SK-N-MC (cell line): ENCODE results near the gene ITPKB.

Experiments used
- DNase-seq: peaks from one replicate; pipeline ENCODE4 v3.0.0-alpha.2; 2011; ENCODE audit warnings: low read depth, low spot score
- H3K27ac ChIP-seq: fragments of 200-600 bp; sonication (generic); 2 replicates; pipeline ENCODE4 v1.5.1; 2016; ENCODE audit warnings: mixed run types
- H3K36me3 ChIP-seq: fragments of 200-600 bp; sonication (generic); 2 replicates; pipeline ENCODE4 v1.6.1; 2017; ENCODE audit warnings: antibody characterized with exemption, low read length, mixed read lengths; ENCODE audit not compliant: insufficient read depth
- H3K4me3 ChIP-seq: fragments of 200-600 bp; sonication (generic); 2 replicates; pipeline ENCODE4 v1.5.1; 2016
- H3K9ac ChIP-seq: fragments of 200-600 bp; sonication (generic); 2 replicates; pipeline ENCODE4 v1.8.0; 2017; ENCODE audit warnings: mixed run types, mixed read lengths; ENCODE audit not compliant: insufficient read length
- H3K9me3 ChIP-seq: fragments of 200-600 bp; sonication (generic); 2 replicates; pipeline ENCODE4 v1.6.1; 2017; ENCODE audit warnings: low read depth, mild to moderate bottlenecking, antibody characterized with exemption, low read length, moderate library complexity, mixed read lengths
- EZH2 ChIP-seq: fragments of 200-600 bp; sonication (generic); IDR thresholded peaks from one replicate; pipeline ENCODE4 v1.6.1; 2017; ENCODE audit warnings: antibody characterized with exemption
- FOXP2 ChIP-seq: optimal IDR thresholded peaks from 2 replicates; pipeline ENCODE3; 2011; ENCODE audit warnings: mild to moderate bottlenecking, moderate library complexity; ENCODE audit not compliant: insufficient read depth; ENCODE audit errors: extremely low read length, control extremely low read depth
- POLR2AphosphoS5 ChIP-seq: IDR thresholded peaks from 2 replicates; pipeline ENCODE4 v1.6.1; 2012; ENCODE audit warnings: mild to moderate bottlenecking, low read depth, low read length, borderline replicate concordance

The ITPKB gene

DNA sequence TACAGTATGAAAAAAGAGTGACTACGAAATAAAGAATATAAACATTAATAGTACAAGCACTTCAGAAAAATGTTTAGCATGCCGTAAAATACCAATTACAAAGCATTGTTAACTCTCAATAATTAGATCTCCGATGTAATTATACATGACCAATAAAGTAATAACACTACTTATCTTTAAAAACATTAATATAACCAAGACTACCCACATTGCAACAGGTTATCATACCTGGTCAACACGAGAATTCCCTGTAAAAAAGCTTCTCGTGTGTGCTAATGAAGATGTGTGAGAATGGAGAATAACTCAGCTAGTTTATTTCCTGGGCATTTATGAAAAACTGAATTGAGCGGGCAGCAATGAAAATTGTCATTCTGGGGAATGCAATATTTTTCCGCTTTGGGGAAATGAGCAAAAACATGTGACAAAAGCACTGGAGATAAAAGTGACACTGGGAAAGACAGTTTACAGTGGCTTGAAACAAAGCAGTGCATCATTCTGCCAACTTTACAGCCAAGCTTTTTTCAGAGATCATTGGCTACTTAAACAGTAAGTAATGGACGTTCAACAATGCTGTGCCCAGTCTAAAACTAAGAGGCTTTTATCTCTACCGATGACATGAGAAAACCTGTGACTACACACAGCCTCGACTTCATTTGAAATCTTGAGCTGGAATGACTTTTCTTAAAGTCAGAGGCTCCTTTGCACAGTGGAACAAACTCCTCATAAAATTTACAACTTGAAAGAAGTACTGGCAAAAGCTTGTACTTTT lies 34.7 kb downstream of the ITPKB start:
- Histone ChIP-seq H3K9ac (no peak overlapping the region), H3K27ac (peak overlapping the region; percentile 42), H3K36me3 (no peaks in the 10 kb centered on the region), H3K4me3 (peak overlapping the region; percentile 90), H3K9me3 (no peaks in the 10 kb centered on the region)
- no peak for TF ChIP-seq EZH2
- no peak for TF ChIP-seq FOXP2
- no peak for TF ChIP-seq POLR2AphosphoS5
- no peak for DNase-seq

DNA sequence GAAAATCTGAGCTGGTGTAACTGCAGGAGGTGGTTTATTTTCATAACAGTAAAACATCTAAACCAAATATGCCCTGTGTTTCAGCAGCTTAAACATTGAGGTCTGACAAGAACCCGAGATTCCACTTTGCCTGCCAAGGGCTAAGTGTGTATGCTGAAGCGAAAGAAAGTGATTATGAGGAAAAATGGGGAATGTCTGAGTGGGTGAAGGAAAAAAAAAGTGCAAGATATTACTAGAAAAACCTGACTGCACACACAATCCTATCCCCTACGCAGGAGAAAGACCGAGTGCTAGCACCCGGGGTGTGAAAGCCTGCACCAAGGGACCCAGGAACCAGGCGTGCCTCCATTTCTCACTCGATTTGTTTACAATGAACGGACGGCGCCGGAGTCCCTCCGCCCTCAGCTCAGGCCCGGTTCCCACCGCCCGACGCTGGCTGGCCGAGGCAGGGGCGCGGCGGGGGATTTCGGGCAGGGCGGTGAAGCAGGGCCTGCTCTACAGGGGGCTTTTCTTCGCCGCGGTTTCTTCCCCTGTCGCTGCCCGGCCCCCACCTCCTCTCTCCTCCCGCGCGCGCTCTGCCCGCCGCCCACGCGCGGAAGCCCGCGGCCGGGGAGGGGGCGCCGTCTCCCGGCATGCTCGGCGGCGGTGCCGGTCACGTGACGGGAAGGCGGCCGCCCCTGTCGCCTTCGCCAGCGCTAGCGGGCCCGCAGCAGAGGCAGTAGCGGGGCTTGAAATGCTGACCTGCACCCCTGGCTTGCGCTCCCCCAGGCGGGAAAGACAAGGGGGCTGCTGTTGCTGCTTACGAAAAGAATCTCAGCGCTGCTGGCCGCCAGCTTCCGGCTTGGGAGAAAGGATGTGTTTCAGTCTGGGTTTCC lies 35.9 kb downstream of the ITPKB start:
- DNase-seq: no peak
- Histone ChIP-seq H3K9ac (peak overlapping the region; percentile 95), H3K4me3 (peak overlapping the region; percentile 90), H3K9me3 (no peaks in the 10 kb centered on the region), H3K36me3 (no peaks in the 10 kb centered on the region), H3K27ac (peak overlapping the region; percentile 59)
- TF ChIP-seq EZH2 (no peak), POLR2AphosphoS5 (peak; percentile 83; the same call in 1 of the 2 replicates)

DNA sequence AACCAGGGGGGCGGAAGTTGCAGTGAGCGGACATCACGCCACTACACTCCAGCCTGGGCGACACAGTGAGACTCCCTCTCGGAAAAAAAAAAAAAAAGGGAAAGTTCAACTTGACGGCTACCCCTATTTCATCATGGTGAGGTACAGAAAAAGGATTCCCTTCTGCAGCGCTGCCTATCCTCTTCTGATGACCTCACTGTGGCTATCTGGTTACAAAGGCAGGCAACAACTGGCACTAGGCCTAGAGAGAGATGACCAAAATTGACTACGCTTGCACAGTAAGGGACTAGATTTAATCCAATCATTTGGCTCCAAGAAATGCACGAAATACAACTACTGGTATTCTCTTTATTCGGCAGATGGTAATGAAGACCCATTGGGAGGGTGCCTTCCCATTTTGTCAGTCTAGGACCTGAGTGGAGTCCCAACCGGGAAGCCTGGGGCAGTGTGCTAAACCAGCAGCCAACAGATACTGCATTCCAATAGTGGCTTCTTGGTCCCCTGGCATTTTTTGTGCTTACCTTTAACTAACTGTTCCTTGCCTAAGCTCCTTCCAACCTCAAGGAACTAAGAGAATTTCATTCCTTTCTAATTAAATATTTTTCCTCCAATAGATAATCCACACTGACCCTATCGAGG lies 36.6 kb downstream of the ITPKB start:
- H3K9ac ChIP-seq: peak overlapping the region; percentile 95
- no peaks in the 10 kb centered on the region for H3K9me3 ChIP-seq
- peak overlapping the region; percentile 59 for H3K27ac ChIP-seq
- peak overlapping the region; percentile 90 for H3K4me3 ChIP-seq
- TF ChIP-seq FOXP2 (no peak), POLR2AphosphoS5 (no peak), EZH2 (no peak)
- no peak for DNase-seq
- no peaks in the 10 kb centered on the region for H3K36me3 ChIP-seq

DNA sequence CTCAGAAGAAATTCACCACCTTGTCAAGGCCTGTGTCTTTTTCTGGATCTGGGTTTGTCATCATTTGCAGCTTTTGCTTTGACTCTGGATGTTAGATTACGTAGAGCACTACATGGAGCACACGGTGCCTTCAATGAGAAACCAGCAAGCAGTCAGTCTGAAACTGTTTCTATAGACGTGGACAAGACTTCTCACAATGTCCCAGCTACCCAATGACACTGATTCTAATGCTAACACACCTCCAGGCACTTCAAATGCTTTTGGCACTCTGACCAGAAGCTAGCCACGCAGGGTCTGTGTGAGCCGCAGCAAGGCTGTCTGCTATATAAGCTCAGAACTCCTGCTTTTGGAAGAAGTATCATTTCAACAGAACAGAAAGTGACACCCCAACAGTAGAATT lies 38.2 kb downstream of the ITPKB start:
- no peak overlapping the region for H3K27ac ChIP-seq
- H3K36me3 ChIP-seq: no peaks in the 10 kb centered on the region
- H3K9ac ChIP-seq: no peak overlapping the region
- H3K4me3 ChIP-seq: no peak overlapping the region
- no peaks in the 10 kb centered on the region for H3K9me3 ChIP-seq
- no peak for DNase-seq
- TF ChIP-seq FOXP2: no peak
- TF ChIP-seq EZH2: no peak
- TF ChIP-seq POLR2AphosphoS5: no peak

DNA sequence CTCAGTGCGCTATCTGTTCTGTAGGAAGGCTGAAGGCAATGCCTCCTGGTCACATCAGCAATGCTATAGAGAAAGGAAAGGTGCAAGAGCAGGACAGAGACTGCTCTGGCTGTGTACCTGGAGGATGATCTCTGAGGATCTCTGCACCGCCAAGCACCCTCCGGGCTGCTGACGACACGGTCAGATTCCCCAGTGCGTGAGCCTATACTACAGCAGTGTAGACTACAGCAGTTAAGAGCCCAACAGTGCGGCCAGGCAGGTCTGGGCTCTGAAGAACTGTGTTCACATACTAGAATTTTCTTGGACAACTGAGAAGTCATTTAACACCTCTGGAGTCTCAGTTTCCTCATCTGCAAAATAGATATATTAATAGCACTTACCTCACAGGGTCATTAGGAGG lies 39.9 kb downstream of the ITPKB start:
- TF ChIP-seq POLR2AphosphoS5 (no peak), FOXP2 (no peak), EZH2 (no peak)
- no peak overlapping the region for H3K27ac ChIP-seq
- H3K9me3 ChIP-seq: no peaks in the 10 kb centered on the region
- no peaks in the 10 kb centered on the region for H3K36me3 ChIP-seq
- DNase-seq: no peak
- no peak overlapping the region for H3K4me3 ChIP-seq
- no peak overlapping the region for H3K9ac ChIP-seq

DNA sequence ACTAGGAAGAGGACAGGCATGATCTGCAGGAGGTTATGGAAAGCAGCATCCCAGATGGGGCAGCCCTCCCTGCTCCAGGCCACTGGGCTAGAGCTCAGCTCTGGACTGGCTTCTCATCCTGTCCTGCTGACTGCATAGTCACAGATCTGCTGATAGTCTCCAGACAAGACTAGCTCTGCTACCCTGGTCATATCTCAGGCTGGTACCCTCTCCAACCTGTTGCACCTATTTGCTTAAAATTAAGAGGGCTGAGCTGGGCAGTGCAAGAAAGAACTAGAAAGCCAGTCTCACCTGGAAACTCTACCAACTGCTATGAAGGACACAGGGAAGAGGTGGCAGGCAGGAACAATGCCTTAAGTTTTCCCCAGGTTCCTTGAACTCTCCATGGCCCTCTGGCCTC lies 40.4 kb downstream of the ITPKB start:
- no peak overlapping the region for H3K9ac ChIP-seq
- DNase-seq: no peak
- no peak overlapping the region for H3K27ac ChIP-seq
- TF ChIP-seq POLR2AphosphoS5 (no peak), EZH2 (no peak), FOXP2 (no peak)
- no peaks in the 10 kb centered on the region for H3K36me3 ChIP-seq
- no peak overlapping the region for H3K4me3 ChIP-seq
- H3K9me3 ChIP-seq: no peaks in the 10 kb centered on the region

DNA sequence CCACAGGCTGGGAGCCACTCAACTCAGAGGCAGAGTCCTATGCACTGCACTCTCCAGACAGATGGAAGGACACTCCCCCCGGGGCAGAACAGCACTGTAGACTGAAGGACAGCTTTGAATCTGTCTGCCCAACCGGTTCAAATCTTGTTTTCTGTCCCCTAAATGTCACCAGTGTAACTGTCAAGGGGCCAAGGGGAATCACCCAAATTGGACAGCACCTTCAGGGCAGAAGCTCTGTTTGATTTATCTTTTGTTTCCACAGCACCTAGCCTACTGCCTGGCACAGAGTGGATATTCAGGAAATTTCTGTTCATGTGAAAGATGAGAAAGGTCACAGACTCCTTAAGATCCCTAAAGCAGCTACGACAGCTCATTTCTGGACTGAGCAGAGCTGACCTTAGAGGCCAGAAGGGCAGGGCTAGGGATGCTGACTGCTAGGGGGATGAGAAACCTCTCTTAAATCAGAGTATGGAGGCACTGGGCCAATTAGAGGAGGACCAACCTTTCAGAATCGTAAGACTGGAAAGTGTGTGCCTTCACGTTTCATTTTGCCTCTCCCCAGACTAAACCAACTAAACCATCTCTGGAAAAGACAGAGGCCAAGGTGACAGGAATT lies 41.0 kb downstream of the ITPKB start:
- no peaks in the 10 kb centered on the region for H3K9me3 ChIP-seq
- no peak for DNase-seq
- no peak overlapping the region for H3K4me3 ChIP-seq
- H3K27ac ChIP-seq: no peak overlapping the region
- no peak overlapping the region for H3K9ac ChIP-seq
- no peaks in the 10 kb centered on the region for H3K36me3 ChIP-seq
- TF ChIP-seq FOXP2: no peak
- TF ChIP-seq POLR2AphosphoS5: no peak
- TF ChIP-seq EZH2: no peak

DNA sequence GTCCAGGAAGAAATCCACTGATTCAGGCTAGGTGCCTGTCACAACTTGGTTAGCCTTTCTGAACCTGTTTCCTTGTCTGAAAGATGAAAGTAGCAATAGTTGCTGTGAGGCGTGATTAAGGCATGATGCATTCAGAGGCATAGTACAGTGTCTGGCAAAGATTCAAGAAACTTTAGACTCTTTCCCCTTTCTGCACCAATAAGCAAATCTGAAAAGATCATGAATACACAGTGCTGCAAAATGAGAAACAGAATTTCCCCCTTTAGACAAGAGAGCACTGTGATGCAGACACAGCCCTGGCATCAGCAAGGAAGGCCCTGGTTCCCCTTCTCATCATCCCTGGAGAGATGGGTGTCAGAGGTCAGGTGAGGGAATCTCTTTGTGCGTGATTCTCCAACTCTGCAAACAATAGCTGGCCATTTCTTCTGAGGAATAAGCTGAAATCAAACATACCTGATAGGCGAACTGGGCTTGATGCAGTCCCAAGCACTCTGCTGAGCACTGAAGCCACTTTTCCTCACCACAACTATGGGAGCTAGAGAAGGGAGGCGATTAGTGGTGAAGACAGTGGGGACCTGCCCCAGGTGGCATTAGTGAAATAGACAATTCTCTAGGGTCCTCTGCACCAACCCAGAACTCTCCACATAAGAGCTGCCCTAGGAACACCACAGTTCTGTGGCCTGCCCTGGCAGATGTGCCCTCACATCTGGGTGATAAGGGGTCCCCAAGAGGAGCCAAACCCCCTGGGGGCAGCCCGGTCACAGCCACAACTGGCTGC lies 41.7 kb downstream of the ITPKB start:
- no peaks in the 10 kb centered on the region for H3K36me3 ChIP-seq
- no peaks in the 10 kb centered on the region for H3K9me3 ChIP-seq
- DNase-seq: no peak
- no peak overlapping the region for H3K4me3 ChIP-seq
- TF ChIP-seq EZH2: no peak
- no peak for TF ChIP-seq FOXP2
- TF ChIP-seq POLR2AphosphoS5: no peak
- no peak overlapping the region for H3K27ac ChIP-seq
- no peak overlapping the region for H3K9ac ChIP-seq
